Neural progenitor cell (in vitro differentiated cells): ENCODE measurements around the gene CTDP1.

ENCODE experiments used
- CTCF ChIP-seq: fragments of 200-600 bp; sonication (generic); IDR thresholded peaks from 2 replicates; pipeline ENCODE4 v1.5.1; 2017; ENCODE audit warnings: antibody characterized with exemption, mild to moderate bottlenecking
- EZH2 ChIP-seq: fragments of 200-600 bp; sonication (generic); IDR thresholded peaks from 2 replicates; pipeline ENCODE4 v1.6.1; 2017; ENCODE audit warnings: antibody characterized with exemption, mild to moderate bottlenecking, moderate library complexity
- EZH2phosphoT487 ChIP-seq: fragments of 200-600 bp; sonication (generic); IDR thresholded peaks from 2 replicates; pipeline ENCODE4 v1.6.1; 2017; ENCODE audit warnings: antibody characterized with exemption

GRCh38 chr18:79740521-79741361, 61.1 kb downstream of the CTDP1 start:
- no peak for TF ChIP-seq CTCF
- TF ChIP-seq EZH2phosphoT487, result no peak
- TF ChIP-seq EZH2, result no peak
